ENCODE results near the gene GFOD1.
A peak's percentile ranks its signal among the peaks of the same experiment; 100 is the strongest.

Gene GFOD1

GRCh38 chr6:13372688-13373487, 114.5 kb downstream of the GFOD1 start:
- Histone ChIP-seq H3K9me3 (ENCODE audit: control insufficient read depth, low read depth, low read length) (no peaks in the 10 kb centered on the region), H3K4me3 (ENCODE audit: low read length) (no peak overlapping the region), H3K4me1 (ENCODE audit: control insufficient read depth, low read depth, low read length) (peaks cover 5% of the 10 kb centered on the region), H3K27ac (ENCODE audit: low read length) (no peak overlapping the region), H3K27me3 (ENCODE audit: control insufficient read depth, insufficient read depth, low read length) (no peaks in the 10 kb centered on the region), H3K9ac (ENCODE audit: low read length) (no peak overlapping the region), H3K36me3 (ENCODE audit: control insufficient read depth, low read depth, low read length) (no peaks in the 10 kb centered on the region)

- Histone ChIP-seq H3K36me3 (ENCODE audit: control insufficient read depth, low read depth, low read length) (no peaks in the 10 kb centered on the region), H3K27ac (ENCODE audit: low read length) (no peak overlapping the region), H3K9ac (ENCODE audit: low read length) (no peak overlapping the region), H3K27me3 (ENCODE audit: control insufficient read depth, insufficient read depth, low read length) (no peaks in the 10 kb centered on the region), H3K4me3 (ENCODE audit: low read length) (no peak overlapping the region), H3K9me3 (ENCODE audit: control insufficient read depth, low read depth, low read length) (no peaks in the 10 kb centered on the region), H3K4me1 (ENCODE audit: control insufficient read depth, low read depth, low read length) (peaks cover 12% of the 10 kb centered on the region)
These were observed 115.3 kb downstream of the GFOD1 start for GRCh38 chr6:13372076-13372475.

- Histone ChIP-seq H3K36me3 (ENCODE audit: control insufficient read depth, low read depth, low read length) (no peaks in the 10 kb centered on the region), H3K9ac (ENCODE audit: low read length) (no peak overlapping the region), H3K4me3 (ENCODE audit: low read length) (no peak overlapping the region), H3K27ac (ENCODE audit: low read length) (no peak overlapping the region), H3K9me3 (ENCODE audit: control insufficient read depth, low read depth, low read length) (no peaks in the 10 kb centered on the region), H3K4me1 (ENCODE audit: control insufficient read depth, low read depth, low read length) (peaks cover 14% of the 10 kb centered on the region), H3K27me3 (ENCODE audit: control insufficient read depth, insufficient read depth, low read length) (no peaks in the 10 kb centered on the region)
These were observed 115.9 kb downstream of the GFOD1 start for GRCh38 chr6:13371421-13372072.

GRCh38 chr6:13370623-13371022, 116.8 kb downstream of the GFOD1 start:
- no peaks in the 10 kb centered on the region for H3K36me3 ChIP-seq (ENCODE audit: control insufficient read depth, low read depth, low read length)
- no peak overlapping the region for H3K4me3 ChIP-seq (ENCODE audit: low read length)
- peaks cover 14% of the 10 kb centered on the region for H3K4me1 ChIP-seq (ENCODE audit: control insufficient read depth, low read depth, low read length)
- no peaks in the 10 kb centered on the region for H3K27me3 ChIP-seq (ENCODE audit: control insufficient read depth, insufficient read depth, low read length)
- H3K9ac ChIP-seq (ENCODE audit: low read length) = no peak overlapping the region
- no peak overlapping the region for H3K27ac ChIP-seq (ENCODE audit: low read length)
- no peaks in the 10 kb centered on the region for H3K9me3 ChIP-seq (ENCODE audit: control insufficient read depth, low read depth, low read length)

GRCh38 chr6:13369591-13369990, 117.8 kb downstream of the GFOD1 start:
- no peaks in the 10 kb centered on the region for H3K27me3 ChIP-seq (ENCODE audit: control insufficient read depth, insufficient read depth, low read length)
- H3K27ac ChIP-seq (ENCODE audit: low read length) = no peak overlapping the region
- H3K9me3 ChIP-seq (ENCODE audit: control insufficient read depth, low read depth, low read length) = no peaks in the 10 kb centered on the region
- no peak overlapping the region for H3K4me3 ChIP-seq (ENCODE audit: low read length)
- H3K36me3 ChIP-seq (ENCODE audit: control insufficient read depth, low read depth, low read length) = no peaks in the 10 kb centered on the region
- no peak overlapping the region for H3K9ac ChIP-seq (ENCODE audit: low read length)
- H3K4me1 ChIP-seq (ENCODE audit: control insufficient read depth, low read depth, low read length) = peaks cover 14% of the 10 kb centered on the region

GRCh38 chr6:13368731-13369115, 118.7 kb downstream of the GFOD1 start:
- Histone ChIP-seq H3K27ac (ENCODE audit: low read length) (no peak overlapping the region), H3K4me1 (ENCODE audit: control insufficient read depth, low read depth, low read length) (peaks cover 14% of the 10 kb centered on the region), H3K4me3 (ENCODE audit: low read length) (no peak overlapping the region), H3K27me3 (ENCODE audit: control insufficient read depth, insufficient read depth, low read length) (no peaks in the 10 kb centered on the region), H3K9me3 (ENCODE audit: control insufficient read depth, low read depth, low read length) (no peaks in the 10 kb centered on the region), H3K9ac (ENCODE audit: low read length) (no peak overlapping the region), H3K36me3 (ENCODE audit: control insufficient read depth, low read depth, low read length) (no peaks in the 10 kb centered on the region)

GRCh38 chr6:13368079-13368730, 119.2 kb downstream of the GFOD1 start:
- Histone ChIP-seq H3K36me3 (ENCODE audit: control insufficient read depth, low read depth, low read length) (no peaks in the 10 kb centered on the region), H3K27ac (ENCODE audit: low read length) (no peak overlapping the region), H3K4me1 (ENCODE audit: control insufficient read depth, low read depth, low read length) (peaks cover 14% of the 10 kb centered on the region), H3K9ac (ENCODE audit: low read length) (no peak overlapping the region), H3K4me3 (ENCODE audit: low read length) (peak overlapping the region; percentile 3), H3K27me3 (ENCODE audit: control insufficient read depth, insufficient read depth, low read length) (no peaks in the 10 kb centered on the region), H3K9me3 (ENCODE audit: control insufficient read depth, low read depth, low read length) (no peaks in the 10 kb centered on the region)

- no peaks in the 10 kb centered on the region for H3K27me3 ChIP-seq (ENCODE audit: control insufficient read depth, insufficient read depth, low read length)
- H3K36me3 ChIP-seq (ENCODE audit: control insufficient read depth, low read depth, low read length) = no peaks in the 10 kb centered on the region
- H3K4me1 ChIP-seq (ENCODE audit: control insufficient read depth, low read depth, low read length) = peaks cover 14% of the 10 kb centered on the region
- no peaks in the 10 kb centered on the region for H3K9me3 ChIP-seq (ENCODE audit: control insufficient read depth, low read depth, low read length)
- H3K9ac ChIP-seq (ENCODE audit: low read length) = no peak overlapping the region
- no peak overlapping the region for H3K27ac ChIP-seq (ENCODE audit: low read length)
- no peak overlapping the region for H3K4me3 ChIP-seq (ENCODE audit: low read length)
These were observed 120.0 kb downstream of the GFOD1 start for GRCh38 chr6:13367396-13367795.

GRCh38 chr6:13365320-13365719, 122.1 kb downstream of the GFOD1 start:
- H3K9me3 ChIP-seq (ENCODE audit: control insufficient read depth, low read depth, low read length) = no peaks in the 10 kb centered on the region
- H3K36me3 ChIP-seq (ENCODE audit: control insufficient read depth, low read depth, low read length) = no peaks in the 10 kb centered on the region
- H3K4me1 ChIP-seq (ENCODE audit: control insufficient read depth, low read depth, low read length) = peaks cover 14% of the 10 kb centered on the region
- no peak overlapping the region for H3K9ac ChIP-seq (ENCODE audit: low read length)
- H3K4me3 ChIP-seq (ENCODE audit: low read length) = no peak overlapping the region
- H3K27me3 ChIP-seq (ENCODE audit: control insufficient read depth, insufficient read depth, low read length) = no peaks in the 10 kb centered on the region
- no peak overlapping the region for H3K27ac ChIP-seq (ENCODE audit: low read length)

- Histone ChIP-seq H3K27me3 (ENCODE audit: control insufficient read depth, insufficient read depth, low read length) (no peaks in the 10 kb centered on the region), H3K27ac (ENCODE audit: low read length) (no peak overlapping the region), H3K9ac (ENCODE audit: low read length) (no peak overlapping the region), H3K4me1 (ENCODE audit: control insufficient read depth, low read depth, low read length) (peaks cover 14% of the 10 kb centered on the region), H3K4me3 (ENCODE audit: low read length) (no peak overlapping the region), H3K9me3 (ENCODE audit: control insufficient read depth, low read depth, low read length) (no peaks in the 10 kb centered on the region), H3K36me3 (ENCODE audit: control insufficient read depth, low read depth, low read length) (no peaks in the 10 kb centered on the region)
These were observed 122.6 kb downstream of the GFOD1 start for GRCh38 chr6:13364842-13365241.

- H3K36me3 ChIP-seq (ENCODE audit: control insufficient read depth, low read depth, low read length) = no peaks in the 10 kb centered on the region
- no peak overlapping the region for H3K27ac ChIP-seq (ENCODE audit: low read length)
- no peak overlapping the region for H3K4me3 ChIP-seq (ENCODE audit: low read length)
- no peaks in the 10 kb centered on the region for H3K27me3 ChIP-seq (ENCODE audit: control insufficient read depth, insufficient read depth, low read length)
- H3K9ac ChIP-seq (ENCODE audit: low read length) = no peak overlapping the region
- peaks cover 8% of the 10 kb centered on the region for H3K4me1 ChIP-seq (ENCODE audit: control insufficient read depth, low read depth, low read length)
- no peaks in the 10 kb centered on the region for H3K9me3 ChIP-seq (ENCODE audit: control insufficient read depth, low read depth, low read length)
These were observed 125.0 kb downstream of the GFOD1 start for GRCh38 chr6:13362412-13362811.
